ENCODE results near the gene TLE1.

GRCh38 chr9:81616141-81616540 is 73.2 kb downstream of the TLE1 start:
- TF ChIP-seq CTCF (IDR thresholded peaks at IDR 0.05) (no peak), EP300 (IDR thresholded peaks at IDR 0.05; ENCODE audit: low read depth) (no peak)

All from transverse colon (tissue), 3 donors.